ENCODE measurements around the gene CACNA1D.

GRCh38 chr3:53815651-53816050 lies 321.2 kb downstream of the CACNA1D start:
- TF ChIP-seq CTCF (optimal IDR thresholded peaks at IDR 0.05 in 1 of 3, IDR thresholded peaks at IDR 0.05 in 1 of 3, conservative IDR thresholded peaks at IDR 0.05 in 1 of 3; ENCODE audit: extremely low read depth in 1 of 3, insufficient read depth in 2 of 3, low read length in 3 of 3) (no peak), EZH2 (IDR thresholded peaks at IDR 0.05; ENCODE audit: low read length) (no peak)
